Cardiac muscle cell (in vitro differentiated cells and primary cell): ENCODE data around the gene BAZ2B. TPM values are rescaled to one million over a fixed set of nuclear protein-coding genes. Genes with fewer than 3 reads are reported as not detected.

Source experiments
- DNase-seq, 2 donors: peaks; one replicate each; pipeline versions ENCODE4 v3.0.0 to v3.0.0-alpha.2; 2010 to 2017; ENCODE audit warnings: low read depth in 1 of 2, low spot score in 1 of 2
- H3K27ac ChIP-seq: fragments of 200-600 bp; sonication (generic); 2 replicates; pipeline ENCODE4 v1.5.1; 2016
- H3K27me3 ChIP-seq: fragments of 200-600 bp; sonication (generic); 2 replicates; pipeline ENCODE4 v1.6.0; 2016; ENCODE audit warnings: control low read depth
- H3K36me3 ChIP-seq: fragments of 200-600 bp; sonication (generic); 2 replicates; pipeline ENCODE4 v1.5.1; 2016; ENCODE audit warnings: control low read depth
- H3K4me1 ChIP-seq: fragments of 200-600 bp; sonication (generic); 2 replicates; pipeline ENCODE4 v1.8.1; 2017; ENCODE audit warnings: low read depth, mild to moderate bottlenecking, mixed run types
- H3K4me3 ChIP-seq: fragments of 200-600 bp; sonication (generic); 2 replicates; pipeline ENCODE4 v1.5.1; 2016; ENCODE audit warnings: mild to moderate bottlenecking
- H3K9me3 ChIP-seq: fragments of 200-600 bp; sonication (generic); 2 replicates; pipeline ENCODE4 v1.5.1; 2017; ENCODE audit warnings: low read depth, mild to moderate bottlenecking, control low read depth
- polyA plus RNA-seq: library from polyadenylated mRNA; unstranded; fragments of >200 nt; fragmentation: Nextera tagmentation; extraction: Ambion mirVana; gene quantifications from 2 replicates; pipeline ENCODE4 v1.2.1, GENCODE V29; 2016
- total RNA-seq: library from RNA; depleted of rRNA; stranded (reverse); fragments of >200 nt; gene quantifications from 2 replicates; pipeline ENCODE4 v1.2.3, GENCODE V29; 2016
- TF ChIP-seq, protein P1 (sequence below): IDR thresholded peaks from 2 replicates; pipeline ENCODE4 v1.5.1; 2012; ENCODE audit warnings: low read depth, mild to moderate bottlenecking, low read length

Gene BAZ2B
- total and polyA plus RNA-seq, 2 experiments from 2014 or later: 62.1 to 103 TPM

DNA sequence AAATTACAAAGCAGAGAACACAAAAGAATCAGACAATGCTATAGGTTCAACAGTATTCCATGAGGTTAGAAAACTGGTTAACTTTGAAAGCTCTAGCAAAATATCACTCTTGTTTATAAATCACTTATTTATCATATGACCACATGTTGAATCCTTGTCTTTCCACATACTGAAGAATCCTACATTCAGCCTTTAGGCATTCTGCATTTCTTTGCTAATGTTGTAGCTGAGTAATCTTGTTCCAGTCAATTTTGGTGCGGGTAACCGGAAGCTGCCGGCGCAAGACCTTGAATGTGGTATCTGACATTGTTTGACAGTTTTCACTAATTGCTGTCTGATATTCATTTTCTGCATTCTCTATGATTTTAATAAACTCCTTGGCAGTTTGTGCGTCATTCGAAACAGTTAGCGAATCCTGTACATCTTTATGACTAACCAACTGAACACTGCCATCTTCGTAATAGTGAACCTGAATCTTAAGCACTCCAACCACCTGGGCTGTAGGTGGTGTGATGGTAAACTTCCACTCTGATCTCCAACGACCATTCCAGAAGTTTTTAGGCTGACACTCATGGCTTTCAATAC is 154.1 kb downstream of the BAZ2B start:
- H3K36me3 ChIP-seq: no peaks in the 10 kb centered on the region
- no peak for DNase-seq
- H3K27ac ChIP-seq: no peak overlapping the region
- TF ChIP-seq, protein P1, sequence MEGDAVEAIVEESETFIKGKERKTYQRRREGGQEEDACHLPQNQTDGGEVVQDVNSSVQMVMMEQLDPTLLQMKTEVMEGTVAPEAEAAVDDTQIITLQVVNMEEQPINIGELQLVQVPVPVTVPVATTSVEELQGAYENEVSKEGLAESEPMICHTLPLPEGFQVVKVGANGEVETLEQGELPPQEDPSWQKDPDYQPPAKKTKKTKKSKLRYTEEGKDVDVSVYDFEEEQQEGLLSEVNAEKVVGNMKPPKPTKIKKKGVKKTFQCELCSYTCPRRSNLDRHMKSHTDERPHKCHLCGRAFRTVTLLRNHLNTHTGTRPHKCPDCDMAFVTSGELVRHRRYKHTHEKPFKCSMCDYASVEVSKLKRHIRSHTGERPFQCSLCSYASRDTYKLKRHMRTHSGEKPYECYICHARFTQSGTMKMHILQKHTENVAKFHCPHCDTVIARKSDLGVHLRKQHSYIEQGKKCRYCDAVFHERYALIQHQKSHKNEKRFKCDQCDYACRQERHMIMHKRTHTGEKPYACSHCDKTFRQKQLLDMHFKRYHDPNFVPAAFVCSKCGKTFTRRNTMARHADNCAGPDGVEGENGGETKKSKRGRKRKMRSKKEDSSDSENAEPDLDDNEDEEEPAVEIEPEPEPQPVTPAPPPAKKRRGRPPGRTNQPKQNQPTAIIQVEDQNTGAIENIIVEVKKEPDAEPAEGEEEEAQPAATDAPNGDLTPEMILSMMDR: no peak
- no peaks in the 10 kb centered on the region for H3K9me3 ChIP-seq
- H3K4me3 ChIP-seq: no peak overlapping the region
- H3K4me1 ChIP-seq: no peaks in the 10 kb centered on the region
- H3K27me3 ChIP-seq: no peaks in the 10 kb centered on the region

DNA sequence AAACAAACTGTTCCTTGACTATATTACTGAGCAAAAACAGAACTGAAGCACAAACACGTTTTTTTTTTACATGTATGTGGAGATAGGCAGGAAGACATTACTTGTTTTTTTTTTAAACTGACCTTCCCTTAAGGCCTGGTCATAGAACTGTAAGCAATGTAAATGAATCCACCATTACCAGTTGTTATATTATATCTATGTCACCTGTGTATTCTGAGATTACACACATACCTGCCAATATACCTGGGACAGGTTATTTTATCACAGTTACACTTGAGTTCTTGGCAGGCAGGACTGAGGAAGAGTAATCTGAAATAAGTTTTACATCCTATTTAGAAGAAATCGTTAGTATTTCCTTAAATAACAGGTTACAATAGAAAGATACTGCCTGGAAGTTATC is 155.3 kb downstream of the BAZ2B start:
- H3K27me3 ChIP-seq: no peaks in the 10 kb centered on the region
- no peaks in the 10 kb centered on the region for H3K36me3 ChIP-seq
- H3K9me3 ChIP-seq: no peaks in the 10 kb centered on the region
- no peaks in the 10 kb centered on the region for H3K4me1 ChIP-seq
- H3K4me3 ChIP-seq: no peak overlapping the region
- no peak overlapping the region for H3K27ac ChIP-seq
- no peak for DNase-seq
- TF ChIP-seq, protein P1: no peak

DNA sequence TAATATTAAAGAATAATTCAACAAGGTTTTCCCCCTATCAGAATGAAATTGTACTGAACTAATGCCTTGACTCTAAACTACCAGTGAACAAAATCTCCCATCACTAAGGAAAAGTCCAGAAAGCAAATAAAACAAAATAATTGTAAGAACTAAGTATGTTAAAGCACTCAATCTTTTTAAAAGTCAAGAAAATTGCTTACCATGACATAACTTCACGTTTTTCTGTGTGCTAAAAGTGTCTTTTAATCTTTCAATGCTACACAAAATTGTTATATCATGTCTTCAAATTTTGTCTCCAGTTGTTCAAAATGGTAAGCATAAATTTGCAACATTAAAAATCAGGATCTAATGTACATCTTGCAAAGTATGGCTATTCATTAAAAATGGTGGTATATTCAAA is 156.1 kb downstream of the BAZ2B start:
- Histone ChIP-seq H3K27me3 (no peaks in the 10 kb centered on the region), H3K9me3 (no peaks in the 10 kb centered on the region), H3K4me3 (no peak overlapping the region), H3K27ac (no peak overlapping the region), H3K36me3 (no peaks in the 10 kb centered on the region), H3K4me1 (no peaks in the 10 kb centered on the region)
- TF ChIP-seq, protein P1: no peak
- no peak for DNase-seq

- Histone ChIP-seq H3K4me1 (no peaks in the 10 kb centered on the region), H3K9me3 (no peaks in the 10 kb centered on the region), H3K4me3 (no peak overlapping the region), H3K27ac (no peak overlapping the region), H3K36me3 (no peaks in the 10 kb centered on the region), H3K27me3 (no peaks in the 10 kb centered on the region)
- TF ChIP-seq, protein P1: no peak
- no peak for DNase-seq
Observed at GRCh38 chr2:159459279-159459678, 157.1 kb downstream of the BAZ2B start.

DNA sequence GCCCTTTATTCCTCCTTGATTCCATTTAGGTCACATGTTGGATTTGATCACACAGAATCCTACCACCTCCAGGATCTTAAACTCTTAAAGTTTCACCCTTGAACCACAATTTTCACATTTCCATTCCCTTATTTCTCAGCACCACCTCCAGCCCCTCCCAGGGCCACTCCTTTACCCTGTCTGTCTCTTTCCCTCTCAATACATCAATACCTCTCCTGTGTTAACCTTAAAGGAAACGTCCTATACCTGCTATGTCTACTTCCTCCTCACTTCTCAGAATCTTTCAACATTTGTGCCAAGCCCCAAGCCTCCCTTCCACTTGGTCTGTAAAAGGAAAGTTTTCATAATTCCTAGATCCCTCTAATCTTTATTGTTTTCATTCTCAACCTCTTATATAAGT is 158.8 kb downstream of the BAZ2B start:
- Histone ChIP-seq H3K27me3 (no peaks in the 10 kb centered on the region), H3K4me1 (no peaks in the 10 kb centered on the region), H3K9me3 (no peaks in the 10 kb centered on the region), H3K36me3 (no peaks in the 10 kb centered on the region), H3K27ac (no peak overlapping the region), H3K4me3 (no peak overlapping the region)
- TF ChIP-seq, protein P1: no peak
- DNase-seq: no peak
